NT2/D1 (cell line): ENCODE measurements around the gene PTPRK.

Source experiments
- SUZ12 ChIP-seq: IDR thresholded peaks from 2 replicates; pipeline ENCODE4 v1.6.1; 2011; ENCODE audit not compliant: insufficient read length, insufficient read depth; ENCODE audit errors: extremely low read depth
- YY1 ChIP-seq: IDR thresholded peaks from 2 replicates; pipeline ENCODE4 v1.6.1; 2011; ENCODE audit not compliant: insufficient read length, insufficient read depth
- ZNF274 ChIP-seq: IDR thresholded peaks from 2 replicates; pipeline ENCODE4 v1.6.1; 2011; ENCODE audit warnings: mild to moderate bottlenecking, low read depth, low read length

DNA sequence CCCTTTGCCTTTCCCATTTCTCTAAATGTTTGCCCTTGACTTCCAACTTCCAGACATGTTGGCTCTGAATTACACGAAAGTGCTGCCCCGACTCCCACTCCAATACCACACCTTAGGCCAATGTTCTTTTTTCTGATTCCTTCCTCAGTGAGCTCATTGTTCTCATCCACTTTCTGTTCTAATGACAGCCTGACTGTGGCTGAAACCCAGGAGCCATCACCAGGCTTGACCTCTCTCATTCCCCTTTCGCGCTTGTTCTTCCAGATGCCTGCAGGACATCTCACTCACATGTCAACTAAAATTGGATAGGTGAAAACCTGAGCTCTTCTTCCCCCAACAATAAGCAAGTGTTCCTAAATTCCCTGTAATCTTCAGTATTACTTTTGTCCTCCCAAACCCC, 40.4 kb downstream of the PTPRK start:
- TF ChIP-seq YY1 (no peak), ZNF274 (no peak), SUZ12 (no peak)
